H9 (cell line): ENCODE results near the gene CYP2S1. TPM values are rescaled to one million over a fixed set of nuclear protein-coding genes. Genes with fewer than 3 reads are reported as not detected.

ENCODE experiments used
- DNase-seq: peaks from one replicate; pipeline ENCODE4 v3.0.0-alpha.2; 2017
- H2AFZ ChIP-seq: one replicate; pipeline ENCODE4 v1.6.1; 2013; ENCODE audit warnings: mild to moderate bottlenecking, low read length, control low read depth, moderate library complexity
- H2AK5ac ChIP-seq: 2 replicates; pipeline ENCODE4 v1.6.1; 2013; ENCODE audit warnings: low read length, control low read depth, mixed read lengths; ENCODE audit not compliant: insufficient read length
- H2BK120ac ChIP-seq: one replicate; pipeline ENCODE4 v1.6.1; 2013; ENCODE audit warnings: low read depth, mild to moderate bottlenecking, low read length, control low read depth, inconsistent platforms; ENCODE audit not compliant: poor library complexity, severe bottlenecking
- H2BK12ac ChIP-seq: 2 replicates; pipeline ENCODE4 v1.6.1; 2013; ENCODE audit warnings: low read length, control low read depth, mixed read lengths, low read depth; ENCODE audit not compliant: insufficient read length
- H2BK15ac ChIP-seq: 2 replicates; pipeline ENCODE4 v1.6.1; 2013; ENCODE audit warnings: low read depth, low read length, control low read depth
- H2BK20ac ChIP-seq: one replicate; pipeline ENCODE4 v1.6.1; 2013; ENCODE audit warnings: low read depth, mild to moderate bottlenecking, low read length, control low read depth, inconsistent platforms; ENCODE audit not compliant: poor library complexity, severe bottlenecking
- H2BK5ac ChIP-seq: 2 replicates; pipeline ENCODE4 v1.6.1; 2013; ENCODE audit warnings: low read length, control low read depth, mixed read lengths; ENCODE audit not compliant: insufficient read length
- H3K14ac ChIP-seq: 2 replicates; pipeline ENCODE4 v1.6.1; 2013; ENCODE audit warnings: low read length, control low read depth; ENCODE audit not compliant: insufficient read depth
- H3K18ac ChIP-seq: 2 replicates; pipeline ENCODE4 v1.6.1; 2013; ENCODE audit warnings: low read depth, mild to moderate bottlenecking, mixed read lengths, low read length, control low read depth; ENCODE audit not compliant: insufficient read length
- H3K23ac ChIP-seq: 2 replicates; pipeline ENCODE4 v1.6.1; 2013; ENCODE audit warnings: low read length, control low read depth, mixed read lengths, low read depth; ENCODE audit not compliant: insufficient read length
- H3K23me2 ChIP-seq: 2 replicates; pipeline ENCODE4 v1.6.1; 2013; ENCODE audit warnings: low read depth, mild to moderate bottlenecking, mixed read lengths, low read length, control low read depth; ENCODE audit not compliant: insufficient read length, poor library complexity, severe bottlenecking
- H3K27ac ChIP-seq: 2 replicates; pipeline ENCODE4 v1.5.1; 2013; ENCODE audit warnings: low read length, control low read depth, mixed read lengths, low read depth; ENCODE audit not compliant: insufficient read length
- H3K27me3 ChIP-seq: 2 replicates; pipeline ENCODE4 v1.6.1; 2013; ENCODE audit warnings: low read length, control low read depth, inconsistent platforms; ENCODE audit not compliant: insufficient read depth
- H3K4ac ChIP-seq: 2 replicates; pipeline ENCODE4 v1.6.1; 2013; ENCODE audit warnings: low read depth, mild to moderate bottlenecking, control low read depth, inconsistent platforms, low read length, moderate library complexity
- H3K4me1 ChIP-seq: 2 replicates; pipeline ENCODE4 v1.6.1; 2013; ENCODE audit warnings: low read length, control low read depth, inconsistent platforms; ENCODE audit not compliant: insufficient read depth
- H3K4me2 ChIP-seq: 2 replicates; pipeline ENCODE4 v1.6.1; 2013; ENCODE audit warnings: low read length, control low read depth, mixed read lengths; ENCODE audit not compliant: insufficient read length, insufficient read depth
- H3K56ac ChIP-seq: 2 replicates; pipeline ENCODE4 v1.6.1; 2013; ENCODE audit warnings: low read depth, mild to moderate bottlenecking, mixed read lengths, low read length, control low read depth; ENCODE audit not compliant: insufficient read length
- H3K79me1 ChIP-seq: 2 replicates; pipeline ENCODE4 v1.6.1; 2013; ENCODE audit warnings: low read depth, mild to moderate bottlenecking, moderate library complexity, low read length, control low read depth, inconsistent platforms; ENCODE audit not compliant: insufficient read depth, poor library complexity, severe bottlenecking
- H3K79me2 ChIP-seq: 2 replicates; pipeline ENCODE4 v1.6.1; 2013; ENCODE audit warnings: low read length, control low read depth, inconsistent platforms; ENCODE audit not compliant: insufficient read depth
- H3K9ac ChIP-seq: 2 replicates; pipeline ENCODE4 v1.6.1; 2013; ENCODE audit warnings: low read length, control low read depth, mixed read lengths; ENCODE audit not compliant: insufficient read length; ENCODE audit errors: extremely low read depth
- H3K9me3 ChIP-seq: one replicate; pipeline ENCODE4 v1.6.1; 2013; ENCODE audit warnings: low read depth, low read length, inconsistent platforms; ENCODE audit not compliant: control insufficient read depth
- H3T11ph ChIP-seq: one replicate; pipeline ENCODE4 v1.6.1; 2013; ENCODE audit warnings: mild to moderate bottlenecking, low read length, control low read depth, inconsistent platforms
- H4K20me1 ChIP-seq: one replicate; pipeline ENCODE4 v1.6.1; 2013; ENCODE audit not compliant: control insufficient read depth, insufficient read length, insufficient read depth
- H4K5ac ChIP-seq: 2 replicates; pipeline ENCODE4 v1.6.1; 2013; ENCODE audit warnings: low read depth, mild to moderate bottlenecking, mixed read lengths, low read length, control low read depth; ENCODE audit not compliant: insufficient read length
- H4K8ac ChIP-seq: replicated peaks from 2 replicates; pipeline ENCODE4 v1.6.1; 2013; ENCODE audit warnings: low read length, control low read depth, mixed read lengths, low read depth; ENCODE audit not compliant: insufficient read length
- H4K91ac ChIP-seq: 2 replicates; pipeline ENCODE4 v1.6.1; 2013; ENCODE audit warnings: low read depth, mild to moderate bottlenecking, moderate library complexity, mixed read lengths, low read length, control low read depth; ENCODE audit not compliant: insufficient read length
- H3K27ac Mint-ChIP-seq, 3 experiments: 2 replicates in 2 of 3; 3 replicates in 1 of 3; pipeline ENCODE4 v1.8.0; 2020 to 2021; ENCODE audit warnings: mixed read lengths in 3 of 3, mild to moderate bottlenecking in 1 of 3, moderate library complexity in 1 of 3
- H3K27me3 Mint-ChIP-seq: 2 replicates; pipeline ENCODE4 v1.8.0; 2021; ENCODE audit warnings: low read depth, mild to moderate bottlenecking, moderate library complexity, mixed read lengths
- H3K36me3 Mint-ChIP-seq, 3 experiments: 2 replicates in 2 of 3; 3 replicates in 1 of 3; pipeline ENCODE4 v1.8.0; 2020 to 2021; ENCODE audit warnings: low read depth in 3 of 3, mixed read lengths in 3 of 3; ENCODE audit not compliant: insufficient read depth in 1 of 3
- H3K4me1 Mint-ChIP-seq, 2 experiments: 2 replicates each; pipeline ENCODE4 v1.8.0; 2020; ENCODE audit warnings: mixed read lengths in 2 of 2
- H3K4me3 Mint-ChIP-seq, 2 experiments: 2 replicates in 1 of 2; 3 replicates in 1 of 2; pipeline ENCODE4 v1.8.0; 2020 to 2021; ENCODE audit warnings: mild to moderate bottlenecking in 2 of 2, mixed read lengths in 2 of 2, moderate library complexity in 1 of 2
- H3K9me3 Mint-ChIP-seq, 2 experiments: 2 replicates in 1 of 2; 3 replicates in 1 of 2; pipeline ENCODE4 v1.8.0; 2020; ENCODE audit warnings: mild to moderate bottlenecking in 2 of 2, mixed read lengths in 2 of 2, moderate library complexity in 1 of 2
- WGBS: extraction: QIAGEN DNeasy Blood & Tissue Kit; methylation state at CpG from one replicate; pipeline ENCODE4 v1.1.7; 2013; ENCODE audit warnings: missing lambda C conversion rate, low lambda C conversion rate, mixed read lengths; ENCODE audit not compliant: insufficient read length; ENCODE audit errors: extremely low coverage; 5-methylcytosine and 5-hydroxymethylcytosine counted together
- total RNA-seq: library from RNA; stranded (reverse); gene quantifications from 2 replicates; pipeline ENCODE4 v1.2.1, GENCODE V29; 2021
- TF ChIP-seq, protein P1 (sequence below): fragments of 200-600 bp; sonication (generic); conservative IDR thresholded peaks from 3 replicates; pipeline ENCODE4 v1.8.0; 2021; ENCODE audit warnings: antibody characterized with exemption, mild to moderate bottlenecking

The CYP2S1 gene
- total RNA-seq, 1 experiment from 2014 or later, result 159 TPM

DNA sequence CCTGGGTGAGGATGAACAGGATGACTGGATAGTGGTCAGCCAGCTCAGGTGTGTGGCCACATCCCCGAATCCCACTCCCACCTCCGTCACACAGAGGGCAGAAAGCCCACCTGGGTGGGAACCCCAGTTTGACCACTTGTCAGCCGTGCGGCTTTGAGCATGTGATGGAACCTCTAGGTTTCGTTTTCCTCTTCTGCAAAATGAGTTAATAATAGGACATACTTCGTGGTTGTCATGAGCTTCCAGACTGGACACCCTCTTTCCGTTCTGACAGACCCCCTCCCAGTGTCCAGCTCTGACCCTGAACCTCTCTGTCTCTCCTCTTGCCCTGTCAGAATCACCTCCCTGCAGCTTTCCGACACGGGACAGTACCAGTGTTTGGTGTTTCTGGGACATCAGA lies 27.8 kb downstream of the CYP2S1 start:
- H4K91ac ChIP-seq, result no peak overlapping the region
- TF ChIP-seq, protein P1, sequence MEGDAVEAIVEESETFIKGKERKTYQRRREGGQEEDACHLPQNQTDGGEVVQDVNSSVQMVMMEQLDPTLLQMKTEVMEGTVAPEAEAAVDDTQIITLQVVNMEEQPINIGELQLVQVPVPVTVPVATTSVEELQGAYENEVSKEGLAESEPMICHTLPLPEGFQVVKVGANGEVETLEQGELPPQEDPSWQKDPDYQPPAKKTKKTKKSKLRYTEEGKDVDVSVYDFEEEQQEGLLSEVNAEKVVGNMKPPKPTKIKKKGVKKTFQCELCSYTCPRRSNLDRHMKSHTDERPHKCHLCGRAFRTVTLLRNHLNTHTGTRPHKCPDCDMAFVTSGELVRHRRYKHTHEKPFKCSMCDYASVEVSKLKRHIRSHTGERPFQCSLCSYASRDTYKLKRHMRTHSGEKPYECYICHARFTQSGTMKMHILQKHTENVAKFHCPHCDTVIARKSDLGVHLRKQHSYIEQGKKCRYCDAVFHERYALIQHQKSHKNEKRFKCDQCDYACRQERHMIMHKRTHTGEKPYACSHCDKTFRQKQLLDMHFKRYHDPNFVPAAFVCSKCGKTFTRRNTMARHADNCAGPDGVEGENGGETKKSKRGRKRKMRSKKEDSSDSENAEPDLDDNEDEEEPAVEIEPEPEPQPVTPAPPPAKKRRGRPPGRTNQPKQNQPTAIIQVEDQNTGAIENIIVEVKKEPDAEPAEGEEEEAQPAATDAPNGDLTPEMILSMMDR, result no peak
- H3K9ac ChIP-seq, result peak overlapping the region; percentile 4
- no peak overlapping the region for H3K4me2 ChIP-seq
- H3T11ph ChIP-seq, result no peak overlapping the region
- Mint-ChIP-seq H3K4me1 (peaks cover 54 to 67% of the 10 kb centered on the region in 2 experiments), H3K9me3 (peaks cover 0 to 2% of the 10 kb centered on the region in 2 experiments; a peak in 3 of 5 replicates), H3K4me3 (peak overlapping the region; percentile 43 to 45; a peak in 4 of 5 replicates), H3K27me3 (peaks cover 6% of the 10 kb centered on the region), H3K36me3 (peaks cover 12 to 20% (median 13%) of the 10 kb centered on the region in 3 experiments), H3K27ac (0 out of 7 replicates have a peak overlapping the region, but pooled peaks of 2 of the 3 experiments have one; percentile 3 to 90)
- peaks cover 5% of the 10 kb centered on the region; the same call in 1 of the 2 replicates for H3K4me1 ChIP-seq
- H2AK5ac ChIP-seq, result no peak overlapping the region
- WGBS, result no CpG with 5 or more reads among the region's 9 CpGs
- peaks cover 11% of the 10 kb centered on the region for H3K23me2 ChIP-seq
- no peak overlapping the region for H2BK120ac ChIP-seq
- H3K27ac ChIP-seq, result no peak overlapping the region
- no peak overlapping the region for H4K5ac ChIP-seq
- no peak overlapping the region for H3K18ac ChIP-seq
- H4K20me1 ChIP-seq, result no peaks in the 10 kb centered on the region
- no peak overlapping the region for H2BK5ac ChIP-seq
- H3K79me1 ChIP-seq, result no peaks in the 10 kb centered on the region
- no peaks in the 10 kb centered on the region for H3K9me3 ChIP-seq
- no peak for DNase-seq
- no peak overlapping the region for H4K8ac ChIP-seq
- H2AFZ ChIP-seq, result no peak overlapping the region
- H2BK15ac ChIP-seq, result no peak overlapping the region
- no peaks in the 10 kb centered on the region for H3K27me3 ChIP-seq
- H3K4ac ChIP-seq, result no peak overlapping the region
- H3K14ac ChIP-seq, result no peak overlapping the region
- no peak overlapping the region for H2BK12ac ChIP-seq
- no peak overlapping the region for H3K23ac ChIP-seq
- H3K79me2 ChIP-seq, result no peaks in the 10 kb centered on the region
- H3K56ac ChIP-seq, result no peak overlapping the region
- H2BK20ac ChIP-seq, result no peak overlapping the region
